ENCODE measurements around the gene CYP4A11. TPM values are rescaled to one million over a fixed set of nuclear protein-coding genes. Genes with fewer than 3 reads are reported as not detected.

CYP4A11 gene
- total and polyA plus RNA-seq, 10 of the 15 experiments (the other 5 are each of a cell fraction or from before 2014, with no cell fraction given) = 0.13 TPM; not detected in 9

- no peak for TF ChIP-seq SUZ12 (IDR thresholded peaks at IDR 0.05; ENCODE audit: unreplicated experiment)
These were observed 4.0 kb downstream of the CYP4A11 start (continued) for GRCh38 chr1:46937270-46937669.

GRCh38 chr1:46936788-46937187 lies 4.5 kb downstream of the CYP4A11 start:
- no peak for ATAC-seq
- CTCF ChIA-PET = no interaction called here
- FAIRE-seq = no peak
- H3K4me3 ChIP-seq = no peak overlapping the region
- intact Hi-C loops (cut with micrococcal nuclease; ENCODE audit: unreplicated experiment) (no loop called here), in situ Hi-C loops (cut with MboI) (no loop called here)
- H3K4me1 ChIP-seq (ENCODE audit: control insufficient read depth, insufficient read depth, low read length) = no peaks in the 10 kb centered on the region
- no peaks in the 10 kb centered on the region for H4K20me1 ChIP-seq (ENCODE audit: control insufficient read depth, insufficient read depth)
- WGBS (ENCODE audit: insufficient coverage, insufficient replicate concordance, low lambda C conversion rate, missing lambda C conversion rate) = 0% methylated on average over 1 of the region's 1 CpG
- no peak overlapping the region for H3K4me2 ChIP-seq (ENCODE audit: control insufficient read depth, insufficient read depth)
- SMC1A ChIA-PET (ENCODE audit: uncharacterized antibody, unreplicated experiment) = no interaction called here
- H3K36me3 ChIP-seq (ENCODE audit: control insufficient read depth in 2 of 2, insufficient read depth in 2 of 2, low read length in 1 of 2) = no peaks in the 10 kb centered on the region
- no peak overlapping the region for H3K27ac ChIP-seq (ENCODE audit: control insufficient read depth, insufficient read depth)
- no peaks in the 10 kb centered on the region for H3K27me3 ChIP-seq (replicated peaks in 1 of 2; ENCODE audit: control insufficient read depth in 2 of 2, insufficient read depth in 2 of 2, low read length in 1 of 2)
- H3K9ac ChIP-seq (ENCODE audit: control insufficient read depth, insufficient read depth, low read length) = no peak overlapping the region
- DNase-seq (ENCODE audit: low read depth, low spot score) = no peak
- H3K9me3 ChIP-seq (replicated peaks; ENCODE audit: control insufficient read depth, insufficient read depth, low read length) = no peaks in the 10 kb centered on the region
- BruUV-seq (replicated peaks) = no TSS peak
- TF ChIP-seq BCLAF1 (IDR thresholded peaks at IDR 0.05) (no peak), POU2F2 (IDR thresholded peaks at IDR 0.05; ENCODE audit: borderline replicate concordance, low read depth, low read length) (no peak)
- POLR2A ChIA-PET = no interaction called here
- RAD21 ChIA-PET (ENCODE audit: unreplicated experiment) = no interaction called here
- H2AFZ ChIP-seq (ENCODE audit: control insufficient read depth, low read depth, low read length) = no peak overlapping the region
- H3K79me2 ChIP-seq (ENCODE audit: control insufficient read depth, insufficient read depth, low read length) = no peaks in the 10 kb centered on the region
